CD14-positive monocyte (primary cell): ENCODE measurements around the gene SASH1. TPM values are rescaled to one million over a fixed set of nuclear protein-coding genes. Genes with fewer than 3 reads are reported as not detected.

ENCODE experiments used
- DNase-seq, 3 donors: peaks; one replicate each; pipeline ENCODE4 v3.0.0-alpha.2; 2011 to 2022
- H2AFZ ChIP-seq: 2 replicates; pipeline ENCODE4 v1.6.0; 2012; ENCODE audit warnings: mild to moderate bottlenecking, low read depth, low read length, inconsistent platforms; ENCODE audit not compliant: insufficient read depth, poor library complexity, severe bottlenecking
- H3K27ac ChIP-seq, 2 donors: 1 replicate in 1 of 2; 2 replicates in 1 of 2; pipeline ENCODE4 v1.5.1; 2012 to 2013; ENCODE audit warnings: low read length in 2 of 2, control low read depth in 1 of 2, inconsistent platforms in 1 of 2, low read depth in 1 of 2, mild to moderate bottlenecking in 1 of 2
- H3K27me3 ChIP-seq, 2 donors: one replicate each; pipeline versions ENCODE4 v1.6.0 to v1.6.1; 2011 to 2013; ENCODE audit warnings: low read length in 2 of 2; ENCODE audit not compliant: control insufficient read depth in 2 of 2, insufficient read depth in 2 of 2
- H3K36me3 ChIP-seq, 2 donors: replicated peaks in 1 of 2; 1 replicate in 1 of 2; 2 replicates in 1 of 2; pipeline versions ENCODE4 v1.5.1 to v1.6.1; 2012 to 2013; ENCODE audit warnings: low read length in 2 of 2, control low read depth in 1 of 2, inconsistent platforms in 1 of 2, mild to moderate bottlenecking in 1 of 2; ENCODE audit not compliant: insufficient read depth in 2 of 2, control insufficient read depth in 1 of 2
- H3K4me1 ChIP-seq, 2 donors: 1 replicate in 1 of 2; 2 replicates in 1 of 2; pipeline versions ENCODE4 v1.5.1 to v1.6.1; 2012 to 2013; ENCODE audit warnings: low read length in 2 of 2, control low read depth in 1 of 2, inconsistent platforms in 1 of 2, mild to moderate bottlenecking in 1 of 2, moderate library complexity in 1 of 2; ENCODE audit not compliant: insufficient read depth in 2 of 2, control insufficient read depth in 1 of 2
- H3K4me2 ChIP-seq: replicated peaks from 2 replicates; pipeline ENCODE3; 2012; ENCODE audit warnings: low read length, moderate library complexity, mild to moderate bottlenecking; ENCODE audit not compliant: poor library complexity, severe bottlenecking; ENCODE audit errors: extremely low read depth
- H3K4me3 ChIP-seq, 3 experiments: fragments of 200-600 bp in 1 of 3; sonication (generic) in 1 of 3; replicated peaks in 1 of 3; 1 replicate in 2 of 3; 2 replicates in 1 of 3; pipeline ENCODE4 v1.5.1; 2011 to 2013; ENCODE audit warnings: low read length in 3 of 3, mild to moderate bottlenecking in 3 of 3, control low read depth in 2 of 3, low read depth in 2 of 3, inconsistent platforms in 1 of 3, moderate library complexity in 1 of 3
- H3K79me2 ChIP-seq: 2 replicates; pipeline ENCODE4 v1.6.0; 2012; ENCODE audit warnings: mild to moderate bottlenecking, control low read depth, inconsistent platforms, low read length, moderate library complexity; ENCODE audit not compliant: insufficient read depth
- H3K9ac ChIP-seq: 2 replicates; pipeline ENCODE4 v1.6.0; 2017; ENCODE audit warnings: low read length, mild to moderate bottlenecking; ENCODE audit not compliant: insufficient read depth, poor library complexity, severe bottlenecking
- H3K9me3 ChIP-seq, 2 donors: replicated peaks in 1 of 2; 1 replicate in 1 of 2; 2 replicates in 1 of 2; pipeline versions ENCODE4 v1.5.1 to v1.6.1; 2012 to 2013; ENCODE audit warnings: low read length in 2 of 2, control low read depth in 1 of 2; ENCODE audit not compliant: control insufficient read depth in 1 of 2, insufficient read depth in 1 of 2
- H4K20me1 ChIP-seq: 2 replicates; pipeline ENCODE4 v1.6.0; 2012; ENCODE audit warnings: mild to moderate bottlenecking, low read length, control low read depth, moderate library complexity; ENCODE audit not compliant: insufficient read depth
- H3K27ac Mint-ChIP-seq, 7 donors: one replicate each; pipeline ENCODE4 v1.8.0; 2020; ENCODE audit warnings: mild to moderate bottlenecking in 7 of 7, mixed read lengths in 7 of 7, moderate library complexity in 6 of 7, inconsistent platforms in 2 of 7
- H3K27me3 Mint-ChIP-seq, 3 donors: one replicate each; pipeline ENCODE4 v1.8.0; 2021 to 2022; ENCODE audit warnings: low read depth in 3 of 3, mild to moderate bottlenecking in 3 of 3, mixed read lengths in 3 of 3, moderate library complexity in 3 of 3, inconsistent platforms in 1 of 3
- H3K36me3 Mint-ChIP-seq, 2 donors: one replicate each; pipeline ENCODE4 v1.8.0; 2020; ENCODE audit warnings: mixed read lengths in 2 of 2, inconsistent platforms in 1 of 2, mild to moderate bottlenecking in 1 of 2
- H3K4me1 Mint-ChIP-seq: one replicate; pipeline ENCODE4 v1.8.0; 2020; ENCODE audit warnings: mild to moderate bottlenecking, mixed read lengths
- H3K4me3 Mint-ChIP-seq, 2 donors: one replicate each; pipeline ENCODE4 v1.8.0; 2020; ENCODE audit warnings: mild to moderate bottlenecking in 2 of 2, mixed read lengths in 2 of 2, moderate library complexity in 1 of 2
- H3K9me3 Mint-ChIP-seq, 7 donors: one replicate each; pipeline ENCODE4 v1.8.0; 2020 to 2022; ENCODE audit warnings: mixed read lengths in 7 of 7, mild to moderate bottlenecking in 6 of 7, moderate library complexity in 6 of 7, inconsistent platforms in 2 of 7
- WGBS: methylation state at CpG from one replicate; pipeline ENCODE4 v1.1.5; 2013; ENCODE audit warnings: missing lambda C conversion rate; ENCODE audit not compliant: insufficient coverage; 5-methylcytosine and 5-hydroxymethylcytosine counted together
- intact Hi-C, 2 donors: fragments of 100-400 bp; cut with micrococcal nuclease; formaldehyde crosslinking; loops; one replicate each; pipeline versions ENCODE4 v1.15.0 to v1.15.1; 2023
- polyA plus RNA-seq, 3 donors: library from polyadenylated mRNA; depleted of rRNA in 1 of 3; unstranded in 2 of 3; stranded (reverse) in 1 of 3; fragments of 300-500 nt in 2 of 3; fragments of >200 nt in 1 of 3; fragmentation: Illumina TruSeq in 2 of 3; gene quantifications; 1 replicate in 2 of 3; 2 replicates in 1 of 3; pipeline ENCODE4 v1.2.3, GENCODE V29; 2012 to 2021
- TF ChIP-seq, protein P1 (sequence below): fragments of 200-600 bp; IDR thresholded peaks from one replicate; pipeline ENCODE4 v1.8.0; 2022; ENCODE audit warnings: antibody characterized with exemption, mild to moderate bottlenecking

SASH1 gene
- polyA plus RNA-seq, 3 donors: 0.90 to 5.1 (median 4.7) TPM

DNA sequence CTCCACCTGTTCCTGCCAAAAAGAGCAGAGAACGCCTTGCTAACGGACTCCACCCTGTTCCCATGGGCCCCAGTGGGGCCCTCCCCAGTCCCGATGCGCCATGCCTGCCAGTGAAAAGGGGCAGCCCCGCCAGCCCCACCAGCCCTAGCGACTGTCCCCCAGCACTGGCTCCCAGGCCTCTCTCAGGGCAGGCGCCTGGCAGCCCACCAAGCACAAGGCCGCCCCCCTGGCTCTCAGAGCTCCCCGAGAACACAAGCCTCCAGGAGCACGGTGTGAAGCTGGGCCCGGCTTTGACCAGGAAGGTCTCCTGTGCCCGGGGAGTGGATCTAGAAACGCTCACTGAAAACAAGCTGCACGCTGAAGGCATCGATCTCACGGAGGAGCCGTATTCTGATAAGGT lies 201.8 kb downstream of the SASH1 start:
- TF ChIP-seq, protein P1, sequence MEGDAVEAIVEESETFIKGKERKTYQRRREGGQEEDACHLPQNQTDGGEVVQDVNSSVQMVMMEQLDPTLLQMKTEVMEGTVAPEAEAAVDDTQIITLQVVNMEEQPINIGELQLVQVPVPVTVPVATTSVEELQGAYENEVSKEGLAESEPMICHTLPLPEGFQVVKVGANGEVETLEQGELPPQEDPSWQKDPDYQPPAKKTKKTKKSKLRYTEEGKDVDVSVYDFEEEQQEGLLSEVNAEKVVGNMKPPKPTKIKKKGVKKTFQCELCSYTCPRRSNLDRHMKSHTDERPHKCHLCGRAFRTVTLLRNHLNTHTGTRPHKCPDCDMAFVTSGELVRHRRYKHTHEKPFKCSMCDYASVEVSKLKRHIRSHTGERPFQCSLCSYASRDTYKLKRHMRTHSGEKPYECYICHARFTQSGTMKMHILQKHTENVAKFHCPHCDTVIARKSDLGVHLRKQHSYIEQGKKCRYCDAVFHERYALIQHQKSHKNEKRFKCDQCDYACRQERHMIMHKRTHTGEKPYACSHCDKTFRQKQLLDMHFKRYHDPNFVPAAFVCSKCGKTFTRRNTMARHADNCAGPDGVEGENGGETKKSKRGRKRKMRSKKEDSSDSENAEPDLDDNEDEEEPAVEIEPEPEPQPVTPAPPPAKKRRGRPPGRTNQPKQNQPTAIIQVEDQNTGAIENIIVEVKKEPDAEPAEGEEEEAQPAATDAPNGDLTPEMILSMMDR: no peak
- WGBS: 93% methylated on average over 17 of the region's 17 CpGs
- Histone ChIP-seq H3K9me3 (no peaks in the 10 kb centered on the region), H3K4me2 (no peak overlapping the region), H2AFZ (no peak overlapping the region), H3K4me1 (no peaks in the 10 kb centered on the region), H3K4me3 (no peak overlapping the region), H3K36me3 (peaks cover 0 to 11% of the 10 kb centered on the region in 2 donors), H4K20me1 (no peaks in the 10 kb centered on the region), H3K79me2 (no peaks in the 10 kb centered on the region), H3K27me3 (no peaks in the 10 kb centered on the region), H3K9ac (no peak overlapping the region), H3K27ac (no peak overlapping the region)
- Mint-ChIP-seq H3K9me3 (peaks cover 0 to 3% (median 0%) of the 10 kb centered on the region in 7 donors), H3K36me3 (peaks cover 5 to 9% of the 10 kb centered on the region in 2 donors), H3K4me3 (no peak overlapping the region), H3K27me3 (peaks cover 0 to 5% (median 2%) of the 10 kb centered on the region in 3 donors), H3K4me1 (no peaks in the 10 kb centered on the region), H3K27ac (no peak overlapping the region)
- DNase-seq: no peak
- intact Hi-C loops: no loop called here

DNA sequence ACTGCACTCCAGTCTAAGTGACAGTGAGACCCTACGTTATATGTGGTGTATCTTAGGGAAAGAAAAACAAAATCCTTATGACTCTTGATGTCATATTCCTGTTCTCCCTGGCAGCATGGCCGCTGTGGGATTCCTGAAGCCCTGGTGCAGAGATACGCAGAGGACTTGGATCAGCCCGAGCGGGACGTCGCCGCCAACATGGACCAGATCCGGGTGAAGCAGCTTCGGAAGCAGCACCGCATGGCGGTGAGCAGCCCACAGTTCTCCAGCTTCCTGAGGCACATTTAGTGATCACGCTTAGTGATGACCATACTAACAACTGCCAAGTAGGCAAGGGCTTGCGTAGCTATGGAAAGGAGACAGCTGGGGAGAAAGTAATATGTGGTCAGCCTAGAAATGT lies 203.3 kb downstream of the SASH1 start:
- H3K9ac ChIP-seq: no peak overlapping the region
- H3K9me3 ChIP-seq: no peaks in the 10 kb centered on the region
- intact Hi-C loops: no loop called here
- DNase-seq: no peak
- H3K9me3 Mint-ChIP-seq: peaks cover 0 to 3% (median 0%) of the 10 kb centered on the region in 7 donors
- H3K4me3 ChIP-seq: no peak overlapping the region
- peaks cover 0 to 1% of the 10 kb centered on the region in 2 donors for H3K27me3 ChIP-seq
- WGBS: 98% methylated on average over 12 of the region's 14 CpGs
- TF ChIP-seq, protein P1: no peak
- H4K20me1 ChIP-seq: no peaks in the 10 kb centered on the region
- no peak overlapping the region for H3K27ac ChIP-seq
- H3K4me1 ChIP-seq: no peaks in the 10 kb centered on the region
- no peak overlapping the region for H3K27ac Mint-ChIP-seq
- no peak overlapping the region for H3K4me3 Mint-ChIP-seq
- H3K4me1 Mint-ChIP-seq: peaks cover 5% of the 10 kb centered on the region
- peaks cover 0 to 9% (median 6%) of the 10 kb centered on the region in 3 donors for H3K27me3 Mint-ChIP-seq
- H2AFZ ChIP-seq: no peak overlapping the region
- no peak overlapping the region for H3K4me2 ChIP-seq
- peaks cover 5 to 8% of the 10 kb centered on the region in 2 donors for H3K36me3 Mint-ChIP-seq
- H3K79me2 ChIP-seq: no peaks in the 10 kb centered on the region
- peaks cover 0 to 8% of the 10 kb centered on the region in 2 donors for H3K36me3 ChIP-seq
